Iris pigment epithelial cell (primary cell): ENCODE measurements around the gene C2orf81.
A peak's percentile ranks its signal among the peaks of the same experiment; 100 is the strongest.

Experiments
- DNase-seq: peaks from one replicate; pipeline ENCODE4 v3.0.0-alpha.2; 2011; ENCODE audit warnings: low read depth

Gene C2orf81

GRCh38 chr2:74390606-74391005 is 30.8 kb downstream of the C2orf81 start:
- DNase-seq, result no peak

GRCh38 chr2:74387346-74387745 is 34.1 kb downstream of the C2orf81 start:
- DNase-seq, result peak; percentile 42

- no peak for DNase-seq
Observed at GRCh38 chr2:74385396-74385795, 36.0 kb downstream of the C2orf81 start.

- peak; percentile 46 for DNase-seq
Observed at GRCh38 chr2:74384051-74384450, 37.4 kb downstream of the C2orf81 start.

GRCh38 chr2:74383254-74383653 is 38.2 kb downstream of the C2orf81 start:
- peak; percentile 87 for DNase-seq

- no peak for DNase-seq
Observed at GRCh38 chr2:74381751-74382150, 39.7 kb downstream of the C2orf81 start.

- DNase-seq, result peak; percentile 82
Observed at GRCh38 chr2:74379851-74380789, 41.3 kb downstream of the C2orf81 start, which contains the start of gene DCTN1. Gene DCTN1, minus strand, starts transcription at chr2:74380311. Its CDS starts 274 bp downstream, at chr2:74380037.

GRCh38 chr2:74378007-74378406 is 43.4 kb downstream of the C2orf81 start:
- no peak for DNase-seq

- no peak for DNase-seq
Observed at GRCh38 chr2:74375838-74376237, 45.6 kb downstream of the C2orf81 start.

- peak; percentile 88 for DNase-seq
Observed at GRCh38 chr2:74374509-74375205, 46.8 kb downstream of the C2orf81 start.

- no peak for DNase-seq
Observed at GRCh38 chr2:74373985-74374384, 47.4 kb downstream of the C2orf81 start.

- no peak for DNase-seq
Observed at GRCh38 chr2:74373221-74373676, 48.2 kb downstream of the C2orf81 start.

GRCh38 chr2:74372674-74373073 is 48.7 kb downstream of the C2orf81 start:
- no peak for DNase-seq

GRCh38 chr2:74371421-74371820 is 50.0 kb downstream of the C2orf81 start:
- no peak for DNase-seq

GRCh38 chr2:74369976-74370375 is 51.4 kb downstream of the C2orf81 start:
- no peak for DNase-seq

GRCh38 chr2:74368499-74368898 is 52.9 kb downstream of the C2orf81 start:
- DNase-seq, result no peak

GRCh38 chr2:74367789-74368188 is 53.6 kb downstream of the C2orf81 start:
- no peak for DNase-seq

GRCh38 chr2:74366036-74366435 is 55.4 kb downstream of the C2orf81 start:
- no peak for DNase-seq

GRCh38 chr2:74364533-74365505 is 56.6 kb downstream of the C2orf81 start:
- DNase-seq, result no peak
